ENCODE data around the gene FYB1.

DNA sequence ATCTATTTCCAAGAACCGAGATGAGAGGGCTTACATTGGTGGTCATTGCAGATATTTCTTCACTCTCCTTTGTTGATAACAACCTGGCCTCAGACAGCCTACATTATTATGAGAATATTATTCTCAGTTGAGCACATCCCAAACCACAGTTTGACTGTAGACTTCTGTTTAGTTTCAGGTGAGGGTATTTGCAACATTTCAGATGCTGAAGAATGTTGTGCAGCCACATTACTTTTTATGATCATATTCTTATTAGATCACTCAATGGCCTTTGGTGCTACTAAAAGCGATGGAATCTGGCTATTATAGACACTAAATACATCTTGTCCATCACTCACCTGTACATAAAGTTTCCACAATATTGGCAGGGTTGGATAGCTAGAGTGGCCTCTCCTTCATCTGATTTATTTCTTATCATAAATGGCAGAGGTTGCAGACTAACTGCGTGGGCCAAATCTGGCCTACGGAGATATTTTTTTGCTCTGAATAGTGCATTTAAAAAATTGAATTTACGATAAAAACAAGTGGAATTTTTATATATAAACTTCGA is 119.0 kb downstream of the FYB1 start:
- TF ChIP-seq SUZ12 (IDR thresholded peaks at IDR 0.05; ENCODE audit: low read length): no peak
- no peak for TF ChIP-seq PHF8 (conservative IDR thresholded peaks at IDR 0.05; ENCODE audit: low read depth, low read length)
- no peak for TF ChIP-seq TEAD4 (IDR thresholded peaks at IDR 0.05; ENCODE audit: low read depth, low read length)
- TF ChIP-seq CEBPB (IDR thresholded peaks at IDR 0.05; ENCODE audit: low read depth, low read length): no peak
- TF ChIP-seq, protein P1, sequence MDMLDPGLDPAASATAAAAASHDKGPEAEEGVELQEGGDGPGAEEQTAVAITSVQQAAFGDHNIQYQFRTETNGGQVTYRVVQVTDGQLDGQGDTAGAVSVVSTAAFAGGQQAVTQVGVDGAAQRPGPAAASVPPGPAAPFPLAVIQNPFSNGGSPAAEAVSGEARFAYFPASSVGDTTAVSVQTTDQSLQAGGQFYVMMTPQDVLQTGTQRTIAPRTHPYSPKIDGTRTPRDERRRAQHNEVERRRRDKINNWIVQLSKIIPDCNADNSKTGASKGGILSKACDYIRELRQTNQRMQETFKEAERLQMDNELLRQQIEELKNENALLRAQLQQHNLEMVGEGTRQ (IDR thresholded peaks at IDR 0.05; ENCODE audit: low read length): no peak
- TF ChIP-seq, protein P2, sequence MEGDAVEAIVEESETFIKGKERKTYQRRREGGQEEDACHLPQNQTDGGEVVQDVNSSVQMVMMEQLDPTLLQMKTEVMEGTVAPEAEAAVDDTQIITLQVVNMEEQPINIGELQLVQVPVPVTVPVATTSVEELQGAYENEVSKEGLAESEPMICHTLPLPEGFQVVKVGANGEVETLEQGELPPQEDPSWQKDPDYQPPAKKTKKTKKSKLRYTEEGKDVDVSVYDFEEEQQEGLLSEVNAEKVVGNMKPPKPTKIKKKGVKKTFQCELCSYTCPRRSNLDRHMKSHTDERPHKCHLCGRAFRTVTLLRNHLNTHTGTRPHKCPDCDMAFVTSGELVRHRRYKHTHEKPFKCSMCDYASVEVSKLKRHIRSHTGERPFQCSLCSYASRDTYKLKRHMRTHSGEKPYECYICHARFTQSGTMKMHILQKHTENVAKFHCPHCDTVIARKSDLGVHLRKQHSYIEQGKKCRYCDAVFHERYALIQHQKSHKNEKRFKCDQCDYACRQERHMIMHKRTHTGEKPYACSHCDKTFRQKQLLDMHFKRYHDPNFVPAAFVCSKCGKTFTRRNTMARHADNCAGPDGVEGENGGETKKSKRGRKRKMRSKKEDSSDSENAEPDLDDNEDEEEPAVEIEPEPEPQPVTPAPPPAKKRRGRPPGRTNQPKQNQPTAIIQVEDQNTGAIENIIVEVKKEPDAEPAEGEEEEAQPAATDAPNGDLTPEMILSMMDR (IDR thresholded peaks at IDR 0.05; ENCODE audit: control extremely low read depth in 1 of 3, insufficient read depth in 1 of 3, low read depth in 1 of 3, low read length in 3 of 3): no peak
- no peak for TF ChIP-seq NRF1 (IDR thresholded peaks at IDR 0.05; ENCODE audit: low read depth, low read length)
- no peak for TF ChIP-seq HDAC6 (IDR thresholded peaks at IDR 0.05; ENCODE audit: low read depth, low read length)
- no peak for TF ChIP-seq GABPA (IDR thresholded peaks at IDR 0.05; ENCODE audit: borderline replicate concordance, insufficient read depth, low read length)
- TF ChIP-seq CREB1 (IDR thresholded peaks at IDR 0.05): no peak
- no peak for TF ChIP-seq JUND (IDR thresholded peaks at IDR 0.05; ENCODE audit: low read length)
- no peak for TF ChIP-seq RAD21 (IDR thresholded peaks at IDR 0.05 in 1 of 2, conservative IDR thresholded peaks at IDR 0.05 in 1 of 2; ENCODE audit: low read depth in 2 of 2, low read length in 2 of 2)
- no peak for TF ChIP-seq EZH2 (IDR thresholded peaks at IDR 0.05; ENCODE audit: low read depth, low read length, severe bottlenecking)
- TF ChIP-seq MAFK (IDR thresholded peaks at IDR 0.05; ENCODE audit: low read depth, low read length): no peak

Data from H1 (cell line).